Measurements from ENCODE around the gene GRIP2.

GRIP2 gene

GRCh38 chr3:14482271-14482721, 57.8 kb downstream of the GRIP2 start:
- Histone ChIP-seq H3K4me1 (ENCODE audit: insufficient read depth, low read length, severe bottlenecking) (no peaks in the 10 kb centered on the region), H3K9ac (ENCODE audit: low read length) (no peak overlapping the region), H3K9me3 (ENCODE audit: low read length) (no peaks in the 10 kb centered on the region), H3K9me2 (ENCODE audit: low read depth, low read length) (no peaks in the 10 kb centered on the region), H3F3A (ENCODE audit: insufficient read depth, low read length) (no peaks in the 10 kb centered on the region), H2AFZ (ENCODE audit: low read length) (no peak overlapping the region), H3K36me3 (ENCODE audit: insufficient read depth, low read length) (peaks cover 94% of the 10 kb centered on the region), H3K4me3 (ENCODE audit: low read depth, low read length, poor library complexity, severe bottlenecking) (no peak overlapping the region), H3K79me2 (ENCODE audit: insufficient read depth, low read length) (no peaks in the 10 kb centered on the region), H3K27me3 (ENCODE audit: insufficient read depth, low read length) (no peaks in the 10 kb centered on the region), H4K20me1 (ENCODE audit: insufficient read depth, low read length) (no peaks in the 10 kb centered on the region), H3K4me2 (ENCODE audit: low read length) (no peak overlapping the region), H3K27ac (ENCODE audit: low read depth, low read length, poor library complexity, severe bottlenecking) (no peak overlapping the region)
- TF ChIP-seq EZH2 (IDR thresholded peaks at IDR 0.05; ENCODE audit: borderline replicate concordance, low read length) (no peak), CTCF (IDR thresholded peaks at IDR 0.05; ENCODE audit: low read length) (no peak)

- TF ChIP-seq EZH2 (IDR thresholded peaks at IDR 0.05; ENCODE audit: borderline replicate concordance, low read length) (no peak), CTCF (IDR thresholded peaks at IDR 0.05; ENCODE audit: low read length) (no peak)
- no peak overlapping the region for H3K9ac ChIP-seq (ENCODE audit: low read length)
- no peaks in the 10 kb centered on the region for H3K79me2 ChIP-seq (ENCODE audit: insufficient read depth, low read length)
- no peak overlapping the region for H3K4me2 ChIP-seq (ENCODE audit: low read length)
- no peak overlapping the region for H2AFZ ChIP-seq (ENCODE audit: low read length)
- no peak overlapping the region for H3K4me3 ChIP-seq (ENCODE audit: low read depth, low read length, poor library complexity, severe bottlenecking)
- H3K4me1 ChIP-seq (ENCODE audit: insufficient read depth, low read length, severe bottlenecking), result no peaks in the 10 kb centered on the region
- no peaks in the 10 kb centered on the region for H3K9me3 ChIP-seq (ENCODE audit: low read length)
- H4K20me1 ChIP-seq (ENCODE audit: insufficient read depth, low read length), result no peaks in the 10 kb centered on the region
- H3K27me3 ChIP-seq (ENCODE audit: insufficient read depth, low read length), result no peaks in the 10 kb centered on the region
- H3K9me2 ChIP-seq (ENCODE audit: low read depth, low read length), result no peaks in the 10 kb centered on the region
- no peaks in the 10 kb centered on the region for H3F3A ChIP-seq (ENCODE audit: insufficient read depth, low read length)
- peaks cover 94% of the 10 kb centered on the region for H3K36me3 ChIP-seq (ENCODE audit: insufficient read depth, low read length)
- H3K27ac ChIP-seq (ENCODE audit: low read depth, low read length, poor library complexity, severe bottlenecking), result no peak overlapping the region
Observed at GRCh38 chr3:14481646-14482036, 58.5 kb downstream of the GRIP2 start.

- no peaks in the 10 kb centered on the region for H3K27me3 ChIP-seq (ENCODE audit: insufficient read depth, low read length)
- no peak overlapping the region for H3K4me3 ChIP-seq (ENCODE audit: low read depth, low read length, poor library complexity, severe bottlenecking)
- H3F3A ChIP-seq (ENCODE audit: insufficient read depth, low read length), result no peaks in the 10 kb centered on the region
- H4K20me1 ChIP-seq (ENCODE audit: insufficient read depth, low read length), result no peaks in the 10 kb centered on the region
- no peaks in the 10 kb centered on the region for H3K9me3 ChIP-seq (ENCODE audit: low read length)
- peaks cover 94% of the 10 kb centered on the region for H3K36me3 ChIP-seq (ENCODE audit: insufficient read depth, low read length)
- no peak overlapping the region for H2AFZ ChIP-seq (ENCODE audit: low read length)
- H3K4me2 ChIP-seq (ENCODE audit: low read length), result no peak overlapping the region
- H3K9me2 ChIP-seq (ENCODE audit: low read depth, low read length), result no peaks in the 10 kb centered on the region
- H3K9ac ChIP-seq (ENCODE audit: low read length), result no peak overlapping the region
- no peak for TF ChIP-seq EZH2 (IDR thresholded peaks at IDR 0.05; ENCODE audit: borderline replicate concordance, low read length)
- TF ChIP-seq CTCF (IDR thresholded peaks at IDR 0.05; ENCODE audit: low read length), result no peak
- H3K4me1 ChIP-seq (ENCODE audit: insufficient read depth, low read length, severe bottlenecking), result no peaks in the 10 kb centered on the region
- H3K79me2 ChIP-seq (ENCODE audit: insufficient read depth, low read length), result no peaks in the 10 kb centered on the region
- no peak overlapping the region for H3K27ac ChIP-seq (ENCODE audit: low read depth, low read length, poor library complexity, severe bottlenecking)
Observed at GRCh38 chr3:14481018-14481645, 59.0 kb downstream of the GRIP2 start.

All from OCI-LY1 (cell line).